Hypothalamus (tissue), 51 donors: ENCODE results near the gene CALHM5.
A peak's percentile ranks its signal among the peaks of the same experiment; 100 is the strongest.

Source experiments
- DNase-seq, 51 donors: peaks; one replicate each; lab custom pipeline; 2025; lab: John Stamatoyannopoulos, UW

The CALHM5 gene

DNA sequence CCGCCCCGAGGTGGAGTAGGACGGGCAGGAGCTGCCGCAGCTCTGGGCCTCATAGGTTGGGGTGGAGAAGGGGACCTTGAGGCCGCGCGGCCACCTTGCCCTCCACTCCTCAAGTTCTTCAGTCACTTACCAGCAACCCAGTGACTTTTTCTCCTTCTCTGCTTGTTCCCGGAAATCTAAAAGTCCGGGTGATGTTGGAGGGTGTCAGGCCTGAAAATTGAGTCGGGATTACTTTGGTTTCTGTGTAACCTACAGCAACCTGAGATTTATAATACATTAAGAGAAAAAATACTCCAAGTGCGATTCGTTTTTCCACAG is 60.2 kb downstream of the CALHM5 start:
- DNase-seq, result no peak

DNA sequence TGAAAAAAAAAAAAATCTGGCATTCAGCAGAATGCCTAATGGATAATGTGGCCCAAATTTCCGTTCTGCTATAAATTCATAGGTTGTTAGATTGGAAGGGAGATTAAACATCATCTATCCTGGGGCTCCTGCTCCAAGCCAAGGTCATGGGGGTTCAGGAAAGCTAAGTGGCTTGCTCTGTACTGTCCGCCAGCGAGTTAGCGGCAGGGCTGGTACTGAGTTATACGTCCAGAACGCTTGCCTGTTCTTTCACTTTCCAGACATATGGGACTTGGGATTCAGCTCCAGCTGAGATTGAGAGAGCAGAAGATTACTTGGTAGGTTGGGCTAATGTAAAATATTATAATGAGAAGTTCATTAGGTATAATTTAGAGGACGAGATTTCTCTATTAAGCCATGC is 60.7 kb downstream of the CALHM5 start:
- DNase-seq, result peak in 3 of 51 donors; percentile 0 to 7 (median 3)
